ENCODE measurements around the gene DNAH3. TPM values are rescaled to one million over a fixed set of nuclear protein-coding genes. Genes with fewer than 3 reads are reported as not detected.

Gene DNAH3
- total RNA-seq, 1 experiment from 2014 or later, result 0.57 TPM

DNA sequence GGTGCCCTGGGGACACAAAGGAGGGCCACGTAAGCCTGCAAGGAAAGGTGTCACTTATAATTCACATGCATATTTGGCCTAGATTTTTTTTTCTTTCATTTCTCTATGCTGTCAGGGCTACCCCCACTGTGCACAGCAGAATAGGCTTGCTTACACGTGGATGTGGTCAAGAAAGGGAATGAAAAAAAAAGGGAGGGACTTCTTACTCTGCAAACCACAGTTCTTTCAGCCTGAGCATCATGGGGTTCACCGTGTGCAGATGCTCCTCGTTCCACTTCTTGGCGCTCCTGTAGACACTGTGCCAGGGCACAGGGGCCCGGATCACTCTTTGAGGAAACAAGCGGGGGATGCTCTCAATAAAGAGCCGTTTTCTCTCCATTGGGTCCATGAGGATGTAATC lies 16.6 kb downstream of the DNAH3 start (continued):
- no peak for TF ChIP-seq SOX15 (CRISPR knock-in tag; IDR thresholded peaks at IDR 0.05)
- TF ChIP-seq, protein P1, sequence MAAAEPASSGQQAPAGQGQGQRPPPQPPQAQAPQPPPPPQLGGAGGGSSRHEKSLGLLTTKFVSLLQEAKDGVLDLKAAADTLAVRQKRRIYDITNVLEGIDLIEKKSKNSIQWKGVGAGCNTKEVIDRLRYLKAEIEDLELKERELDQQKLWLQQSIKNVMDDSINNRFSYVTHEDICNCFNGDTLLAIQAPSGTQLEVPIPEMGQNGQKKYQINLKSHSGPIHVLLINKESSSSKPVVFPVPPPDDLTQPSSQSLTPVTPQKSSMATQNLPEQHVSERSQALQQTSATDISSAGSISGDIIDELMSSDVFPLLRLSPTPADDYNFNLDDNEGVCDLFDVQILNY (CRISPR knock-in tag; IDR thresholded peaks at IDR 0.05), result no peak
- no peak for TF ChIP-seq ZNF671 (CRISPR knock-in tag; IDR thresholded peaks at IDR 0.05)

DNA sequence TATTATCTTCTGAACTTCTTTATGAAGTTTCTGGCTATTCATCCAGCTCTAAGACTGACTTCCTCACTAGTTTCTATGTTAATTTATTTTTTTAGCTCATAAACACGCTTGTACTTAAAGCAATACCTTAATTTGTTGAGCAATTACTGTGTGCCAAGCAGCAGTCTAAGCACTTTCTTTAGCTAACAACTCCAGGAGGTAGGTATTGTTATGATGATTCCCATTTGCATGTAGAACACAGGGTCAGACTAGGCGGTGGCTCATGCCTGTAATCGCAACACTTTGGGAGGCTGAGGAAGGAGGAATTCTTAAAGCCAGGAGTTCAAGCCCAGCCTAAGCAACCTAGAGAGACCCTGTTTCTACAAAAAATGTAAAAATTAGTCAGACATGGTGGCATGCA lies 19.8 kb downstream of the DNAH3 start:
- ChIA-PET CTCF (interaction anchor here (0.8 to 1.3 kb wide), 4 partner anchors 18 to 170 kb away, joined by 3 to 9 read pairs (median 4); no protein-coding TSS in a partner anchor), POLR2A (interaction anchor here (1.4 kb wide), 1 partner anchor 28 kb away, joined by 6 read pairs; no protein-coding TSS in a partner anchor)
- H3K4me1 Mint-ChIP-seq, result peaks cover 25% of the 10 kb centered on the region
- TF ChIP-seq, protein P1 (CRISPR knock-in tag; IDR thresholded peaks at IDR 0.05), result no peak
- TF ChIP-seq SP1 (CRISPR knock-in tag; conservative IDR thresholded peaks at IDR 0.05) (no peak), EMX1 (CRISPR knock-in tag; IDR thresholded peaks at IDR 0.05) (no peak), GTF2I (CRISPR knock-in tag; conservative IDR thresholded peaks at IDR 0.05) (0 out of 2 replicates have a peak, but pooled peaks have one; percentile 15), IRF2 (CRISPR knock-in tag; IDR thresholded peaks at IDR 0.05; ENCODE audit: borderline replicate concordance, low read depth) (no peak)
- TF ChIP-seq, protein P2, sequence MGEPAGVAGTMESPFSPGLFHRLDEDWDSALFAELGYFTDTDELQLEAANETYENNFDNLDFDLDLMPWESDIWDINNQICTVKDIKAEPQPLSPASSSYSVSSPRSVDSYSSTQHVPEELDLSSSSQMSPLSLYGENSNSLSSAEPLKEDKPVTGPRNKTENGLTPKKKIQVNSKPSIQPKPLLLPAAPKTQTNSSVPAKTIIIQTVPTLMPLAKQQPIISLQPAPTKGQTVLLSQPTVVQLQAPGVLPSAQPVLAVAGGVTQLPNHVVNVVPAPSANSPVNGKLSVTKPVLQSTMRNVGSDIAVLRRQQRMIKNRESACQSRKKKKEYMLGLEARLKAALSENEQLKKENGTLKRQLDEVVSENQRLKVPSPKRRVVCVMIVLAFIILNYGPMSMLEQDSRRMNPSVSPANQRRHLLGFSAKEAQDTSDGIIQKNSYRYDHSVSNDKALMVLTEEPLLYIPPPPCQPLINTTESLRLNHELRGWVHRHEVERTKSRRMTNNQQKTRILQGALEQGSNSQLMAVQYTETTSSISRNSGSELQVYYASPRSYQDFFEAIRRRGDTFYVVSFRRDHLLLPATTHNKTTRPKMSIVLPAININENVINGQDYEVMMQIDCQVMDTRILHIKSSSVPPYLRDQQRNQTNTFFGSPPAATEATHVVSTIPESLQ (CRISPR knock-in tag; IDR thresholded peaks at IDR 0.05), result no peak
- TF ChIP-seq, protein P3, sequence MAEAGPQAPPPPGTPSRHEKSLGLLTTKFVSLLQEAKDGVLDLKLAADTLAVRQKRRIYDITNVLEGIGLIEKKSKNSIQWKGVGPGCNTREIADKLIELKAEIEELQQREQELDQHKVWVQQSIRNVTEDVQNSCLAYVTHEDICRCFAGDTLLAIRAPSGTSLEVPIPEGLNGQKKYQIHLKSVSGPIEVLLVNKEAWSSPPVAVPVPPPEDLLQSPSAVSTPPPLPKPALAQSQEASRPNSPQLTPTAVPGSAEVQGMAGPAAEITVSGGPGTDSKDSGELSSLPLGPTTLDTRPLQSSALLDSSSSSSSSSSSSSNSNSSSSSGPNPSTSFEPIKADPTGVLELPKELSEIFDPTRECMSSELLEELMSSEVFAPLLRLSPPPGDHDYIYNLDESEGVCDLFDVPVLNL (CRISPR knock-in tag; IDR thresholded peaks at IDR 0.05; ENCODE audit: borderline replicate concordance, low read depth), result no peak
- TF ChIP-seq, protein P4, sequence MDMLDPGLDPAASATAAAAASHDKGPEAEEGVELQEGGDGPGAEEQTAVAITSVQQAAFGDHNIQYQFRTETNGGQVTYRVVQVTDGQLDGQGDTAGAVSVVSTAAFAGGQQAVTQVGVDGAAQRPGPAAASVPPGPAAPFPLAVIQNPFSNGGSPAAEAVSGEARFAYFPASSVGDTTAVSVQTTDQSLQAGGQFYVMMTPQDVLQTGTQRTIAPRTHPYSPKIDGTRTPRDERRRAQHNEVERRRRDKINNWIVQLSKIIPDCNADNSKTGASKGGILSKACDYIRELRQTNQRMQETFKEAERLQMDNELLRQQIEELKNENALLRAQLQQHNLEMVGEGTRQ (CRISPR knock-in tag; IDR thresholded peaks at IDR 0.05), result no peak
- H3K27me3 Mint-ChIP-seq (ENCODE audit: low read depth), result peaks cover 6% of the 10 kb centered on the region; the same call in 1 of the 2 replicates
- H3K9me3 Mint-ChIP-seq, result no peaks in the 10 kb centered on the region
- no peak overlapping the region for H3K4me3 Mint-ChIP-seq
- peak overlapping the region; percentile 78; the same call in 1 of the 2 replicates for H3K27ac Mint-ChIP-seq
- no peaks in the 10 kb centered on the region for H3K36me3 Mint-ChIP-seq
- ATAC-seq, result peak; percentile 72
- no peak for DNase-seq (ENCODE audit: low spot score)

DNA sequence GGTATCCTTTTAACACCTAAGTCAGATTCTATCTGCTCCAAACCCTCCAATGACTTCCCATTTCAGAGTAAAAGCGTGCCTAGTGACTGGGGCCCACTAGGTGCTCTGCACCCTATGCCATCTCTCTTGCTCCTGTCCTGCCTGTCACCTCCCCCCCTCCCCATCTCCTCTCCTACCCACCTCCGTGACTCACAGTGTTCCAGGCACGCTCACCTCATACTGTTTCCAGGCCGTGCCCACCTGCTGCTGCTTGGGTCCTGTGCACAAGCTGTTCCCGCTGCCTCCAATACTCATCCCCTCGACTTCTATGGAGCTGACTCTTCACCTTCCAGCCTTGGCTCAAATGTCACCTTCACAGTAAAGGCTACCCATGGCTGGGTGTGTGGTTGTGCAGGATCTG lies 21.7 kb downstream of the DNAH3 start:
- peaks cover 25% of the 10 kb centered on the region for H3K4me1 Mint-ChIP-seq
- ATAC-seq (no peak), DNase-seq (ENCODE audit: low spot score) (no peak)
- H3K4me3 Mint-ChIP-seq, result no peak overlapping the region
- no peaks in the 10 kb centered on the region for H3K9me3 Mint-ChIP-seq
- TF ChIP-seq, protein P3 (CRISPR knock-in tag; IDR thresholded peaks at IDR 0.05; ENCODE audit: borderline replicate concordance, low read depth), result no peak
- no peak for TF ChIP-seq ZNF121 (CRISPR knock-in tag; IDR thresholded peaks at IDR 0.05)
- TF ChIP-seq, protein P5, sequence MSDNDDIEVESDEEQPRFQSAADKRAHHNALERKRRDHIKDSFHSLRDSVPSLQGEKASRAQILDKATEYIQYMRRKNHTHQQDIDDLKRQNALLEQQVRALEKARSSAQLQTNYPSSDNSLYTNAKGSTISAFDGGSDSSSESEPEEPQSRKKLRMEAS (CRISPR knock-in tag; IDR thresholded peaks at IDR 0.05), result no peak
- TF ChIP-seq ZNF423 (CRISPR knock-in tag; IDR thresholded peaks at IDR 0.05), result no peak
- no peak for TF ChIP-seq NFE2L1 (CRISPR knock-in tag; IDR thresholded peaks at IDR 0.05)
- TF ChIP-seq SMAD4 (CRISPR knock-in tag; IDR thresholded peaks at IDR 0.05), result no peak
- no peak for TF ChIP-seq CREM (CRISPR knock-in tag; IDR thresholded peaks at IDR 0.05)
- TF ChIP-seq, protein P6, sequence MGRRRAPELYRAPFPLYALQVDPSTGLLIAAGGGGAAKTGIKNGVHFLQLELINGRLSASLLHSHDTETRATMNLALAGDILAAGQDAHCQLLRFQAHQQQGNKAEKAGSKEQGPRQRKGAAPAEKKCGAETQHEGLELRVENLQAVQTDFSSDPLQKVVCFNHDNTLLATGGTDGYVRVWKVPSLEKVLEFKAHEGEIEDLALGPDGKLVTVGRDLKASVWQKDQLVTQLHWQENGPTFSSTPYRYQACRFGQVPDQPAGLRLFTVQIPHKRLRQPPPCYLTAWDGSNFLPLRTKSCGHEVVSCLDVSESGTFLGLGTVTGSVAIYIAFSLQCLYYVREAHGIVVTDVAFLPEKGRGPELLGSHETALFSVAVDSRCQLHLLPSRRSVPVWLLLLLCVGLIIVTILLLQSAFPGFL (CRISPR knock-in tag; IDR thresholded peaks at IDR 0.05; ENCODE audit: borderline replicate concordance), result no peak
- TF ChIP-seq FOXK1 (CRISPR knock-in tag; IDR thresholded peaks at IDR 0.05), result no peak
- TF ChIP-seq, protein P7, sequence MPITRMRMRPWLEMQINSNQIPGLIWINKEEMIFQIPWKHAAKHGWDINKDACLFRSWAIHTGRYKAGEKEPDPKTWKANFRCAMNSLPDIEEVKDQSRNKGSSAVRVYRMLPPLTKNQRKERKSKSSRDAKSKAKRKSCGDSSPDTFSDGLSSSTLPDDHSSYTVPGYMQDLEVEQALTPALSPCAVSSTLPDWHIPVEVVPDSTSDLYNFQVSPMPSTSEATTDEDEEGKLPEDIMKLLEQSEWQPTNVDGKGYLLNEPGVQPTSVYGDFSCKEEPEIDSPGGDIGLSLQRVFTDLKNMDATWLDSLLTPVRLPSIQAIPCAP (CRISPR knock-in tag; IDR thresholded peaks at IDR 0.05), result no peak
- TF ChIP-seq IRF2 (CRISPR knock-in tag; IDR thresholded peaks at IDR 0.05; ENCODE audit: borderline replicate concordance, low read depth), result no peak
- no peaks in the 10 kb centered on the region for H3K36me3 Mint-ChIP-seq
- H3K27ac Mint-ChIP-seq, result no peak overlapping the region
- ChIA-PET CTCF (no interaction called here), POLR2A (no interaction called here)
- peaks cover 6% of the 10 kb centered on the region; the same call in 1 of the 2 replicates for H3K27me3 Mint-ChIP-seq (ENCODE audit: low read depth)
